ENCODE measurements around the gene OR10AD1. TPM values are rescaled to one million over a fixed set of nuclear protein-coding genes. Genes with fewer than 3 reads are reported as not detected.

OR10AD1 gene
- total RNA-seq, 6 experiments from 2014 or later: not detected

GRCh38 chr12:48183091-48183875, 19.8 kb downstream of the OR10AD1 start, which contains the start of gene CCDC184:
TSS of gene CCDC184 (plus strand) at chr12:48183644. CDS start at chr12:48184123, 479 bp downstream.
- Histone ChIP-seq H3K27ac (no peak within 1 kb of the TSS), H3K9me3 (no peaks in the 10 kb centered on the region), H3K36me3 (no peaks in the 10 kb centered on the region), H3K4me3 (peak within 1 kb of the TSS; percentile 39 to 56 (median 43)), H3K27me3 (peaks cover 0 to 12% of the 10 kb centered on the region in 2 donors), H3K4me1 (peaks cover 0 to 12% (median 0%) of the 10 kb centered on the region in 4 donors)
- peak; percentile 60 to 79 (median 72) for ATAC-seq
- TF ChIP-seq CTCF (IDR thresholded peaks at IDR 0.05): peak in 1 of 4 donors; percentile 18
- no peak for TF ChIP-seq POLR2A (IDR thresholded peaks at IDR 0.05)
- 1% methylated on average over 24 of the region's 61 CpGs for WGBS (ENCODE audit: insufficient coverage, low coverage, low lambda C conversion rate, missing lambda C conversion rate)
- peak; percentile 41 to 59 (median 53) for DNase-seq
- intact Hi-C loops (cut with DNase I): no loop called here

- DNase-seq (no peak), ATAC-seq (no peak)
- Histone ChIP-seq H3K9me3 (no peaks in the 10 kb centered on the region), H3K27me3 (peaks cover 0 to 12% of the 10 kb centered on the region in 2 donors), H3K27ac (no peak overlapping the region), H3K36me3 (no peaks in the 10 kb centered on the region), H3K4me3 (peak overlapping the region; percentile 39 to 56 (median 43)), H3K4me1 (peaks cover 0 to 12% (median 0%) of the 10 kb centered on the region in 4 donors)
- intact Hi-C loops (cut with DNase I): no loop called here
- WGBS (ENCODE audit: insufficient coverage, low coverage, low lambda C conversion rate, missing lambda C conversion rate): 6% methylated on average over 6 of the region's 7 CpGs
- TF ChIP-seq CTCF (IDR thresholded peaks at IDR 0.05): no peak
- TF ChIP-seq POLR2A (IDR thresholded peaks at IDR 0.05): no peak
Observed at GRCh38 chr12:48182631-48183030, 20.5 kb downstream of the OR10AD1 start.

- DNase-seq (no peak), ATAC-seq (no peak)
- TF ChIP-seq CTCF (IDR thresholded peaks at IDR 0.05) (no peak), POLR2A (IDR thresholded peaks at IDR 0.05) (no peak)
- Histone ChIP-seq H3K36me3 (no peaks in the 10 kb centered on the region), H3K4me3 (no peak overlapping the region), H3K4me1 (peaks cover 0 to 12% (median 0%) of the 10 kb centered on the region in 4 donors), H3K27ac (no peak overlapping the region), H3K27me3 (peaks cover 0 to 12% of the 10 kb centered on the region in 2 donors), H3K9me3 (no peaks in the 10 kb centered on the region)
- intact Hi-C loops (cut with DNase I): no loop called here
- 100% methylated on average over 2 of the region's 2 CpGs for WGBS (ENCODE audit: insufficient coverage, low coverage, low lambda C conversion rate, missing lambda C conversion rate)
Observed at GRCh38 chr12:48180857-48181495, 22.1 kb downstream of the OR10AD1 start.

GRCh38 chr12:48180424-48180823, 22.7 kb downstream of the OR10AD1 start:
- no peak for TF ChIP-seq POLR2A (IDR thresholded peaks at IDR 0.05)
- no peak for TF ChIP-seq CTCF (IDR thresholded peaks at IDR 0.05)
- H3K9me3 ChIP-seq: no peaks in the 10 kb centered on the region
- intact Hi-C loops (cut with DNase I): no loop called here

More at GRCh38 chr12:48180424-48180823, 22.7 kb downstream of the OR10AD1 start:
- Histone ChIP-seq H3K27ac (no peak overlapping the region), H3K27me3 (peaks cover 0 to 12% of the 10 kb centered on the region in 2 donors), H3K36me3 (no peaks in the 10 kb centered on the region), H3K4me1 (peaks cover 0 to 12% (median 0%) of the 10 kb centered on the region in 4 donors), H3K4me3 (no peak overlapping the region)
- ATAC-seq (no peak), DNase-seq (no peak)
- 50% methylated on average over 1 of the region's 1 CpG for WGBS (ENCODE audit: insufficient coverage, low coverage, low lambda C conversion rate, missing lambda C conversion rate)

All from right lobe of liver (tissue), 6 donors.